Smooth muscle cell (in vitro differentiated cells): Measurements from ENCODE around the gene GCLC. TPM values are rescaled to one million over a fixed set of nuclear protein-coding genes. Genes with fewer than 3 reads are reported as not detected.

ENCODE experiments used
- DNase-seq: peaks from one replicate; lab custom pipeline; 2025; ENCODE audit not compliant: unreplicated experiment; lab: John Stamatoyannopoulos, UW
- H2AFZ ChIP-seq: fragments of 200-600 bp; sonication (generic); 2 replicates; pipeline ENCODE4 v1.6.0; 2016; ENCODE audit warnings: antibody characterized with exemption, low read depth, mild to moderate bottlenecking
- H3F3A ChIP-seq: fragments of 200-600 bp; sonication (generic); 2 replicates; pipeline ENCODE4 v1.6.0; 2017; ENCODE audit warnings: antibody characterized with exemption, low read depth
- H3K27ac ChIP-seq: fragments of 200-600 bp; sonication (generic); 2 replicates; pipeline ENCODE4 v1.5.1; 2016; ENCODE audit warnings: low read depth, mild to moderate bottlenecking
- H3K27me3 ChIP-seq: fragments of 200-600 bp; sonication (generic); 2 replicates; pipeline ENCODE4 v1.6.1; 2016; ENCODE audit warnings: low read depth, mild to moderate bottlenecking
- H3K36me3 ChIP-seq: fragments of 200-600 bp; sonication (generic); 2 replicates; pipeline ENCODE4 v1.5.1; 2016; ENCODE audit warnings: low read depth
- H3K4me1 ChIP-seq: fragments of 200-600 bp; sonication (generic); 2 replicates; pipeline ENCODE4 v1.5.1; 2016; ENCODE audit warnings: low read depth
- H3K4me2 ChIP-seq: fragments of 200-600 bp; sonication (generic); 2 replicates; pipeline ENCODE4 v1.6.0; 2016; ENCODE audit warnings: mild to moderate bottlenecking
- H3K4me3 ChIP-seq: fragments of 200-600 bp; sonication (generic); 2 replicates; pipeline ENCODE4 v1.5.1; 2016; ENCODE audit warnings: mild to moderate bottlenecking
- H3K79me2 ChIP-seq: fragments of 200-600 bp; sonication (generic); 2 replicates; pipeline ENCODE4 v1.6.0; 2016; ENCODE audit warnings: low read depth, mild to moderate bottlenecking
- H3K9ac ChIP-seq: fragments of 200-600 bp; sonication (generic); 2 replicates; pipeline ENCODE4 v1.6.0; 2016; ENCODE audit warnings: low read depth
- H3K9me3 ChIP-seq: fragments of 200-600 bp; sonication (generic); replicated peaks from 2 replicates; pipeline ENCODE4 v1.5.1; 2016; ENCODE audit warnings: low read depth
- H4K20me1 ChIP-seq: fragments of 200-600 bp; sonication (generic); 2 replicates; pipeline ENCODE4 v1.6.0; 2016; ENCODE audit warnings: low read depth
- CTCF ChIP-seq: fragments of 200-600 bp; sonication (generic); IDR thresholded peaks from 2 replicates; pipeline ENCODE4 v1.5.1; 2017; ENCODE audit warnings: borderline replicate concordance, mild to moderate bottlenecking, antibody characterized with exemption; ENCODE audit not compliant: insufficient read depth, poor library complexity, severe bottlenecking
- WGBS: methylation state at CpG from one replicate; pipeline ENCODE4 v1.1.7; 2016; ENCODE audit warnings: low lambda C conversion rate; 5-methylcytosine and 5-hydroxymethylcytosine counted together
- polyA plus RNA-seq: library from polyadenylated mRNA; unstranded; fragments of >200 nt; fragmentation: Nextera tagmentation; extraction: Ambion mirVana; gene quantifications from 2 replicates; pipeline ENCODE4 v1.2.1, GENCODE V29; 2016
- total RNA-seq: library from RNA; depleted of rRNA; stranded (reverse); fragments of >200 nt; gene quantifications from 2 replicates; pipeline ENCODE4 v1.2.3, GENCODE V29; 2014

Gene GCLC
- total and polyA plus RNA-seq, 2 experiments from 2014 or later = 3.7 to 7.1 TPM

- no peak for TF ChIP-seq CTCF
- Histone ChIP-seq H3K27me3 (no peaks in the 10 kb centered on the region), H3K36me3 (no peaks in the 10 kb centered on the region), H3F3A (peaks cover 8% of the 10 kb centered on the region), H3K4me3 (no peak overlapping the region), H3K4me1 (peaks cover 8% of the 10 kb centered on the region), H4K20me1 (peaks cover 4% of the 10 kb centered on the region), H3K79me2 (peaks cover 27% of the 10 kb centered on the region), H2AFZ (no peak overlapping the region), H3K27ac (no peak overlapping the region), H3K9me3 (no peaks in the 10 kb centered on the region), H3K4me2 (no peak overlapping the region), H3K9ac (no peak overlapping the region)
- 97% methylated on average over 7 of the region's 7 CpGs for WGBS
- DNase-seq = no peak
Observed at GRCh38 chr6:53541900-53542299, 3.0 kb downstream of the GCLC start.

- WGBS = 91% methylated on average over 4 of the region's 4 CpGs
- no peak for DNase-seq
- Histone ChIP-seq H3K9ac (no peak overlapping the region), H3K79me2 (peaks cover 41% of the 10 kb centered on the region), H3K9me3 (no peaks in the 10 kb centered on the region), H2AFZ (no peak overlapping the region), H3K4me3 (no peak overlapping the region), H4K20me1 (peaks cover 4% of the 10 kb centered on the region), H3K27me3 (no peaks in the 10 kb centered on the region), H3K27ac (no peak overlapping the region), H3F3A (no peaks in the 10 kb centered on the region), H3K4me1 (peaks cover 8% of the 10 kb centered on the region), H3K36me3 (no peaks in the 10 kb centered on the region), H3K4me2 (no peak overlapping the region)
- no peak for TF ChIP-seq CTCF
Observed at GRCh38 chr6:53540129-53540692, 4.7 kb downstream of the GCLC start.

DNA sequence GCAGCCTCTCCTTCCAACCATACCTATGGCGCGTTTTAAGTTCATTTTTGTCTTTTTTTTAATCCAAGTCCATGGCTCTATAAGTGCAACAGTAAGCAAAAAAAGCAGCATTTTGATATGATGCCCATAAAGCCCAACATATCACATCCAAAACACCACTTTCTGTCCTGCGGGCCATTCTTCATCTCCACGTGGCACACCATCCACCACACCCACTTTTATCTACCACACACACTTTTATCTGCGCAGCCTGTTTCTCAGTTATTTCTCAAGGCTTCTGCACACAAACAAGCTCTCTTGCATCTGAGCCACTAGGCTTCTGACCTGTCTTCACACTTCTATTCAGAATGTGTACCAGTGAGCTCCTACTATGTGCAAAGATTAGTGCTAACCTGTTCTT, 5.3 kb downstream of the GCLC start:
- Histone ChIP-seq H3F3A (no peaks in the 10 kb centered on the region), H3K4me3 (no peak overlapping the region), H3K27ac (no peak overlapping the region), H3K4me2 (no peak overlapping the region), H2AFZ (no peak overlapping the region), H3K9me3 (no peaks in the 10 kb centered on the region), H3K4me1 (peaks cover 8% of the 10 kb centered on the region), H3K79me2 (peaks cover 42% of the 10 kb centered on the region), H3K9ac (no peak overlapping the region), H4K20me1 (peaks cover 4% of the 10 kb centered on the region), H3K27me3 (no peaks in the 10 kb centered on the region), H3K36me3 (no peaks in the 10 kb centered on the region)
- WGBS = 91% methylated on average over 5 of the region's 5 CpGs
- DNase-seq = no peak
- no peak for TF ChIP-seq CTCF

GRCh38 chr6:53536561-53536960, 8.3 kb downstream of the GCLC start:
- no peak overlapping the region for H3K9ac ChIP-seq
- 95% methylated on average over 1 of the region's 1 CpG for WGBS
- H3K4me2 ChIP-seq = no peak overlapping the region
- H3K4me1 ChIP-seq = peaks cover 12% of the 10 kb centered on the region
- H3K4me3 ChIP-seq = no peak overlapping the region
- peaks cover 4% of the 10 kb centered on the region for H4K20me1 ChIP-seq
- peaks cover 31% of the 10 kb centered on the region for H3K79me2 ChIP-seq
- H3K27ac ChIP-seq = no peak overlapping the region
- H3K36me3 ChIP-seq = no peaks in the 10 kb centered on the region
- DNase-seq = no peak
- H3K9me3 ChIP-seq = no peaks in the 10 kb centered on the region
- no peaks in the 10 kb centered on the region for H3K27me3 ChIP-seq
- H2AFZ ChIP-seq = no peak overlapping the region
- H3F3A ChIP-seq = peaks cover 4% of the 10 kb centered on the region
- TF ChIP-seq CTCF = no peak
